SK-N-DZ (cell line): Measurements from ENCODE around the gene HCN4.
A peak's percentile ranks its signal among the peaks of the same experiment; 100 is the strongest.

Source experiments
- DNase-seq: peaks from one replicate; pipeline ENCODE4 v3.0.0-alpha.2; 2015; ENCODE audit warnings: low spot score

HCN4 gene

DNA sequence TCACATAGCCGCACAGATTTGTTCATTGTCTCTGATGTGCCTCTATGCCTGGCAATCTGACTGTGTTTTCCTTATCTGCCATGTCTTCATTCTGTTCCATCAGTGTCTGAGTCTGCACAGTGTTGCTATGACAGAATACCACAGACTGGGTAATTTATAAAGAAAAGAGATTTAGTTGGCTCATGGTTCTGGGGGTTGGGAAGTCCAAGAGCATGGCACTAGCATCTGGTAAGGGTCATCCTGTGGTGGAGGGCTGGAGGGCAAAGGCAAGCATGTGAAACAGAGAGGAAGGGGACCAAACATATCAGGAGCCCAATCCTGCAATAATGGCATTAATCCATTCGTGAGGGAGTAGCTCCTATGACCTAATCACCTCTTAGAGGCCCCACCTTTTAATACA, 11.9 kb upstream of the HCN4 start:
- DNase-seq, result no peak

DNA sequence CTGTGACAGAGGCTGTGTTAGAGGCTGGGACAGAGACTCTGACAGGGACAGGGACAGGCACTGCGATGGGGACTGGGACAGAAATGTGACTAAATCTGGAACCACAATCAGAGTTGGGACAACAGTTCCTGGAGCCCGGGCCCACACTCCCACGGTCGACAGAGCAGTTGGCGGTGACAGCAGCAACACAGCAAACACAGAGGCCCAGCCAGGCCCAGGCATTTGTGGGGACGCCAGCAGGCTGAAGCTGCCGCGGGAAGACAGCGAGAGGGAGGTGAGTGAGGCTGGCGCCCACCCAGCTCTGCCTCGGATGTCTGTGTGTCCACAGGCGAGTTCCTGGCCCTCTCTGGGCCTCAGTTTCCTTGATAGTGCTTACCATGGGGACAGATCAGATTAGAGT, 9.3 kb upstream of the HCN4 start:
- no peak for DNase-seq

GRCh38 chr15:73375755-73376305, 7.1 kb upstream of the HCN4 start:
- DNase-seq, result peak; percentile 77

DNA sequence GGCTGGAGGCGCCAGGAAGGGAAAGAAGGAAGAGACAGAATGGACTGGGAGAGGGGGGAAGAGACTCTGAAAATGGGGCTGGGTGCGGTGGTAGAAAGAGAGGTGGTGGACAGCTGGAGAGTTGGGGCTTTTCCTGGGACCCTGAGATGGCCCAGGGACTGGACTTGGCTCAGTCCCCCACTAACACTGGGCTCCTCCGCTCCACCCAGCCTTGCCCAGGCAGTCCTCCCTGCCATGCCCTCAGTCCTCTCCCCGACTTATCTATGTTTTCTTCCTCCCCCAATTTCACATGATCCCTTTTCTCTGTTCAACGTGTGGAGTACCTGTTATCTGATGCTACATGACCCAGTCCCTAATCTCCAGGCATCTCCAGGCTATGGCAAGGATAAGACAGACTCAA, 6.3 kb upstream of the HCN4 start:
- DNase-seq, result no peak

GRCh38 chr15:73374604-73375003, 5.8 kb upstream of the HCN4 start:
- DNase-seq, result peak; percentile 97

GRCh38 chr15:73373221-73373620, 4.5 kb upstream of the HCN4 start:
- DNase-seq, result no peak

DNA sequence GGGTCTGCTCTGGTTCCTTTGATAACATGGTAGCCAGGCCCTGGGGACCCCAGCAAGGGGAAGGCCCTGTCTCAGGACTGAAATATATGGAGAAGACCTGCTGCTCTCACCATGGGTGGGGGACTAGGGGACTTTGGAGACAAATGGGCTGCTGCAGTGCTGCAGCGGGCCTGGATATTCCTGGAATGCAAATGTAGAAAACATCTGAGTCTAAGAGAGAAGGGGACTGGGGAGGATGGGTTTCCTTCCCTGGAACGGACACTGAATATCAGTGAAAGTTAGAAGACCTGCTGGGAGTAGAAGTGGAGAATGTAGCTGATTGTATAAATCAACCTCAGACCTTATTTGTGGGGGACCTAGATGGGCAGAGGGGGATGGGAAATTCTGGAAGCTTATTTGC, 3.1 kb upstream of the HCN4 start:
- no peak for DNase-seq

- DNase-seq, result no peak
These were observed 1.4 kb upstream of the HCN4 start for GRCh38 chr15:73370151-73370550.

- DNase-seq, result no peak
These were observed 466 bp upstream of the HCN4 start for GRCh38 chr15:73369154-73369694.

DNA sequence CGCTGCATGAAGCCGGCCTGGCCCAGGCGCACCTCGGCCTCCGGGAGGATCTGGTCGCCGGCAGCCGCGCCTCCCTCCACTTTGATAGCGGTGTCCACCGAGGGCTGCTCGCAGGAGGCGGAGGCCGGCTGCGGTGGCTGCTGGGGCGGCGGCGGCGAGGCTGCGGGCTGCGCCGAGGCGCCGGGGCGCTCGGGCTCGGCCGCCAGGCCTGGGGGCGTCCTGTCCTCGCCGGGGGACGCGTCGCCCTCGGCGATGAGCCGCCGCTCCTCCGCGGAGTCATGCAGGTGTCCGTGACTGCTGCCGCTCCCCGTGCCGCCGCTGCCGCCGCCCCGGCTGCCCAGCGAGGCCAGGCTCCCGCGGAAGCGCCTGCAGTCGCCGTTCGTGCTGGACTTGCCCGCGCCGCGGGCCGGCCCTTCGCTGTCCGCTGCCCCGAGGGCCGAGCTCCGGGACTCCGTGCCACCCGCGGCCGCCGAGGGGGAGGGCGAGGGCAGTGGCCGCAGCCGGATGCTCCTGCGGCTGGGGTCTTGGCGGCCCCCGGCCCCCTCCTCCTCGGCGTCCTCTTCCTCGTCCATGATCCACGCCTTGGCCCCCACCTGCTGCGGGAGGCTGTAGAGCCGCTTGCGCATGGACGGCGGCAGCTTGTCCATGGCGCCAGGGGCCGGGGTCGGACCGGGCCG, 996 bp downstream of the HCN4 start:
- DNase-seq, result no peak

DNA sequence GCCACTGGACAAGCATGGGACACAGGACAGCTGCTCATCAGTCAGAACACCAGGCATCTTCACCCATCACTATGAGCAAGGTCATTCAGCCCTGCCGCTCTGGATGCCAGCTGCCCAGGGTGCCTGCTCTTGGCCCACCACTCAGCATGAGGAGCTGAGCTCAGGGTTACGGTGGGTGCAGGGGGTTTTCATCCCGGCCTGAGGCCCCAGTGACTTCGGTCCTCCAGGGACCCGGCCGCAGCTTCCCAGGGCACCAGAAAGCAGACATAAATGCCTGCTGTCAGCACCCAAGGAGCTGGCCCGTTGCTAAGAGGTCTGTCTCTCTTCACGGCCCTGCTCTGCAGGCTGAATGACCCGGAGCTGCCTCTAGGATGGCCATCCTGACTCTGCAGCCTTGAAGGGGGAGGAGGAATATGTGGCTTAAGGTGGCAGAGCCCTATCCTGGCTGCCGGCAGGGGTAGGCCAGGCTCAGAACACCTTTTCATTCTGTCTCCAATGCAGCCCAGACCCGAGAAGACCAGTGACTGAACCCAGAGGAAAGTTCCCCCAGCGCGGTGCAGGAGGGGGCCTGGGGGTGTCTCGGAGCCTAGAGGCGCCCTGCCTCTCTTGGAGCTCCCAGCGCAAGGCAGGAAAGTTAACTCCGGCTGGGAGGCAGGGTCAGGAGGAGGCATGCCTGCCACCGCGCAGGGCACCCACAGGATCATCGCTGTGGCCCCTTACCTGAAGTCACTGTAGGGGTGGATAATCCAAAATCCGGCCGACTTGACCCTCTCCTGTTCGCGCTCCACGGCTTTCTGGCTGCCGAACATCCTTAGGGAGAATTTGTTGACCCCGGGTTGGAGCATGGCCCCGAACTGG, 1.8 kb downstream of the HCN4 start:
- peak; percentile 71 for DNase-seq

GRCh38 chr15:73364070-73364469, 4.7 kb downstream of the HCN4 start:
- no peak for DNase-seq

GRCh38 chr15:73362900-73363299, 5.9 kb downstream of the HCN4 start:
- no peak for DNase-seq

GRCh38 chr15:73361337-73361736, 7.4 kb downstream of the HCN4 start:
- DNase-seq, result no peak

DNA sequence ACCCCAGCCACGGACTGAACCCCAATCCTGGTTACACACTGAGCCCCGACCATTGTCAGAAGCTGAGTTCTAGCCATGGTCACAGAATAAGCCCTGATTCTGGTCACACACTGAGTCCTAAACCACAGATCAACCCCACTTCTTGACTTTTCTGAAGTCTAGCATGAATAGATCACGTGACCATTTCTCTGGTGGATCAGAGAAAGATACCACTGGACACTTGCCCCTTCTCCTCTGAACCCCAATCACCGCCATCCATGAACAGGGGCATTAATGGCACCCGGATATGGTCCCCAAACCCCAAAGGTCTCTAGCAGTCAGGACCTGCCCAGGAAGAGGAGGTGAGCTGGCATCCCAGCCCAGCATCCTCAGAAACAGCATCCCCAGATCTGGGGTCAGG, 9.1 kb downstream of the HCN4 start:
- no peak for DNase-seq

DNA sequence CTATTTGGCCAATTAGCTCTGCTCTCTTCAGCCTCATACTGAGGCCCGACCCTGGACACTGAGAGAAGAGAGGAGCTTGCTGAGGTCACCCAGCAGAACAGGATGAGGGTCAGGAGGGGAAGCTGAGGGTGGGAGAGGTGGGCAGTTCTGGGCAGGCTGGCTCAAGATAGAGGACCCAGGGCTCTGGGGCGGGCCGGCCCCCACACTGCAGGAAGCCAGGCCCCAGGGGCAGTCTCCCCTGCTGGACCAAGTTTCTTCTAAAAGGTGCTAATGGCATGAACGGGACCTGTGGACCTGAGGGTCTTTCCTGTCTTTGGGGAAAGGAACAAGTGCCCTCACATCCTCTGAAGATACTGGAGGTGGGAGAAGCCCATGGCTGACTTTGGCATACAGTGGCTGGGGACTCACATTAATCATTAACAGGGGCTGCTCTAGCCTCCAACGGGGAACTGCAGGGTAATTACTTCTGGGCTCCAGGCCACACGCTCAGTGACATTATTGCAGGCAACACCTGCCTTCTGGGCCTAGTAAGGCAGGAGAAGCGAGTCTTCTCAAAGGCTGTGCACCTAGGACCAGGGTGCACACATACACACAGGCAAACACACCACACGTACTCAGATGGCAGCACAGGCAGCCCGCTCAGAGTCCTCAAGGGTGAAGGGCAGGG, 10.6 kb downstream of the HCN4 start:
- DNase-seq, result no peak

GRCh38 chr15:73355612-73356265, 13.0 kb downstream of the HCN4 start:
- no peak for DNase-seq

DNA sequence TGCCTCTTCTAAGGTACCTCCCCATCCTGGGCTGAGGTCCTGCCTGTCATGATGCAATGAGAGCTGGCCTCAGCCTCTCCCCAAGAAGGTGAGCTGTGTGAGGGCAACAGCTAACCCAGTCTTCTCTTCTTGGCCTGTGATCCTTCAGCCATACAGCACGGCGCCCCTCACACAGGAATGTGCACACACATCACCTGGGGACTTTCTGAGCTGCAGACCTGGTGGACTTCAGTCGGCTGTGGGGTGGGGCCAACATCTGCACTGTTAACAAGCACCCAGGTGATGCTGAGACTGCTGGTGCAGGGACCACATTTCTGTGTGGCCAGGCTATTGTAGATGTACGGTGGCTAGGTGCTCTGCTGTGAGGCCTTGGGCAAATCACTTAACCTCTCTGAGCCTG, 14.5 kb downstream of the HCN4 start:
- no peak for DNase-seq

DNA sequence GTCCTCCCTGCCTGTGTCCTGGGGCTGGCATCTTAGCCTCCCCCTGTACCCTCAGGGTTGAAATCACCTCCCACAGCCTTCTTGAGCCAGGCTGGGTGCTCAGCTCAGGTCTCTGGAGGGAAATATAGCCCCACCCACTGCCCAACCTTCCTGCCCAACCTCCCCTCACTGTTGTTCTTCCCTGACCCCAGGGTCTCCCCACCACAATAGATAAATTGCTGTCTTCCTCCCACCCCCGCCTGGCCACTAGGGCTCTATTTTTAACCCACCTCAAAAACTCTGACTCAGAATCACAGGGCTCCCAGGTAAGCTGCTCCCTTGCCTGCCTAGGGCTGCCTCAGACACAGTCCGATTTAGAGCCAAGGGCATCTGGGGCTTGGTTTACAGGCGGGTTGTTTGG, 15.0 kb downstream of the HCN4 start:
- no peak for DNase-seq

- no peak for DNase-seq
These were observed 16.7 kb downstream of the HCN4 start for GRCh38 chr15:73352082-73352481.

GRCh38 chr15:73349191-73349590, 19.6 kb downstream of the HCN4 start:
- no peak for DNase-seq
